GM10266 (cell line): ENCODE measurements around the gene NOL3.

Experiments
- DNase-seq: peaks from one replicate; pipeline ENCODE4 v3.0.0; 2012; ENCODE audit errors: extremely low spot score
- TF ChIP-seq, protein P1 (sequence below): IDR thresholded peaks from 2 replicates; pipeline ENCODE4 v1.5.1; 2012; ENCODE audit warnings: mild to moderate bottlenecking, low read depth; ENCODE audit not compliant: control insufficient read depth, insufficient read depth; ENCODE audit errors: missing control alignments

Gene NOL3

DNA sequence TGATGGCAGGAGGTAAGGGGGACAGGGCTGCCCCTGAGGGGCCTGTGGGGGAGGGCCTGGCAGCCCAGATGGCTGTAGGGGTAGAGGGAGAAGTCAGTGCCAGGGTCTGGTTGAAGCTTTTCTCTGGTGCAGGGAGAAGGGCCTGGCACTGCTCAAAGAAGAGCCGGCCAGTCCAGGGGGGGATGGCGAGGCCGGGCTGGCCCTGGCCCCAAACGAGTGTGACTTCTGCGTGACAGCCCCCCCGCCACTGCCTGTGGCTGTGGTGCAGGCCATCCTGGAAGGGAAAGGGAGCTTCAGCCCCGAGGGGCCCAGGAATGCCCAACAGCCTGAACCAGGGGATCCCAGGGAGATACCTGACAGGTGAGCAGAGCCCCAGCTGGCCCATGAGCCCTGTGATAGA lies 2.8 kb upstream of the NOL3 start:
- no peak for DNase-seq
- TF ChIP-seq, protein P1, sequence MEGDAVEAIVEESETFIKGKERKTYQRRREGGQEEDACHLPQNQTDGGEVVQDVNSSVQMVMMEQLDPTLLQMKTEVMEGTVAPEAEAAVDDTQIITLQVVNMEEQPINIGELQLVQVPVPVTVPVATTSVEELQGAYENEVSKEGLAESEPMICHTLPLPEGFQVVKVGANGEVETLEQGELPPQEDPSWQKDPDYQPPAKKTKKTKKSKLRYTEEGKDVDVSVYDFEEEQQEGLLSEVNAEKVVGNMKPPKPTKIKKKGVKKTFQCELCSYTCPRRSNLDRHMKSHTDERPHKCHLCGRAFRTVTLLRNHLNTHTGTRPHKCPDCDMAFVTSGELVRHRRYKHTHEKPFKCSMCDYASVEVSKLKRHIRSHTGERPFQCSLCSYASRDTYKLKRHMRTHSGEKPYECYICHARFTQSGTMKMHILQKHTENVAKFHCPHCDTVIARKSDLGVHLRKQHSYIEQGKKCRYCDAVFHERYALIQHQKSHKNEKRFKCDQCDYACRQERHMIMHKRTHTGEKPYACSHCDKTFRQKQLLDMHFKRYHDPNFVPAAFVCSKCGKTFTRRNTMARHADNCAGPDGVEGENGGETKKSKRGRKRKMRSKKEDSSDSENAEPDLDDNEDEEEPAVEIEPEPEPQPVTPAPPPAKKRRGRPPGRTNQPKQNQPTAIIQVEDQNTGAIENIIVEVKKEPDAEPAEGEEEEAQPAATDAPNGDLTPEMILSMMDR: no peak

DNA sequence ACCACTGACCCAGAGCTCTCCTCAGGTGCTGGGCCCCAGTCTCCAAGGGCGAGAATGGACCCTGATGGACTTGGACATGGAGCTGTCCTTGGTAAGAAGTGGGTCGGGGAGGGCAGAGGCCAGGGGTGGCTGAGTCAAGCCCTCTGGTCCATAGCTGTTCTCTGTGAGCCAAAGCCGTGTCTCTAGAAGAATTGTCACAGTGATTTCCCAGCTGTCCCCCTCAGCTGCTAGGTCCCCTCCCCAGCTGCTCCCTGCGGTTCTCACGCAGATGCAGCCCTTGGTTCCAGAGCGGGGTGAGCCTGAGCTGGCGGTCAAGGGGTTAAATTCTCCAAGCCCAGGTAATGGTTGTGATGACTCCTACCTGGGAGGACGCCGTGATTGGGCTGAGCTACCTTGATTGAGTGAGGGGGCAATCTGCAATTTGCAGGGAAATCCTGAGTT lies 1.3 kb upstream of the NOL3 start:
- no peak for DNase-seq
- TF ChIP-seq, protein P1: no peak

DNA sequence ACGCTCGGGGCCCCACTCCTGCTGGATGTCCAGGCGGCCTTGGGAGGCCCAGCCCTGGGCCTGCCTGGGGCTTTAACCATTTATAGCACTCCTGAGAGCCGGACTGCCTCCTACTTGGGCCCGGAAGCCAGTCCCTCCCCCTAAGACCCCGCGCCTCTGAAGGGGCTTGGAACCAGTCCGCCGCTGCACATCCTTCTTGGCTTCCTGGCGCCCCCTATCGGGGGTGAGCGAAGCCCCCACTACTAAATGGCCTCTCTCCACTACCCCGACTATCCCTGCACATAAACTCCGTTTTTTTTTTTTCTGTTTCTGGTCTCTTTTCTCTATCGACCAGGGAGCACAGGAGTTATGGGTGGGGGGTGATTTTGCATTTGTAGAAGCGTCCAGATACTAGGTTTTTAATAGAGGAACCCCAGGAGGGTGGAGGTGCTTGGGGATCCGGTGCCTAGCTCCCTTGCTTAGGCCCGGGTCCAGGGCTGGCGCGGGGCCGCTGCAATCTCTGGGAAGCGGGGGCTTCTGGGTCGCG lies 633 bp upstream of the NOL3 start:
- TF ChIP-seq, protein P1: peak; percentile 61
- no peak for DNase-seq

DNA sequence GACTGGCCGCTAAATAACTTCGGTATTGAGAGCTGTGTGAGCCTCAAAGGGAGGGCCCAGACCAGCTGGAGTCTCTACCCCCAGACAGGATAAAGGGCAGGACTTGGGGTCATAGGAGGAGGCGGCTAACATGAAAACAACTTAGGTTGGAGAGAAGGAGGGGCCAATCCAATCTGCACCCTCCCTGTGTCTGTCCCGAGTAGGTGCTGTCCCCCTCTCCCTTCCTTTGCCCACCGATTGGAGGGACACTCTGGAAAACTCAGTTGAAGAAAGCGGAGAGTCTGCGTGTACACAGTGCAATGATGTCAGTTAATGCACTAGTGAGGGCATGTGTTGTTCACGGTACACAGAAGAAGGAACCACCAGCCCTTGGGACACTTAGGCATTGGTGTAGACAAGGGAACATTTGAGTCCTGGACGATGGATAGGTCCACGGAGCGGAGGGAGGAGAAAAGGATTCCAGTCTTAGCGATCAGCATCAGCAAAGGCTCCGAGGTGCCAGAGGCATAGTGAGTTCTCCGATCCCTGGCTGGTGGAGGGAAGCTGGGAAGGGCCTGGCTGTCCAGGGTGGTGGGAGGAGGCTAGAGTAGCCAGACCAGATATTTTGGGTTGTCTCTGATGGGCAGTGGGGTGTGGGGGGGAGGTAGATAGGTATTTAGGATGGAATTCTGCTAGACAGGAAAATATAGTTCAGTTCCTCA lies 761 bp downstream of the NOL3 start:
- DNase-seq: no peak
- TF ChIP-seq, protein P1: no peak

- TF ChIP-seq, protein P1: no peak
- no peak for DNase-seq
These were observed 3.0 kb downstream of the NOL3 start for GRCh38 chr16:67173323-67173722.

DNA sequence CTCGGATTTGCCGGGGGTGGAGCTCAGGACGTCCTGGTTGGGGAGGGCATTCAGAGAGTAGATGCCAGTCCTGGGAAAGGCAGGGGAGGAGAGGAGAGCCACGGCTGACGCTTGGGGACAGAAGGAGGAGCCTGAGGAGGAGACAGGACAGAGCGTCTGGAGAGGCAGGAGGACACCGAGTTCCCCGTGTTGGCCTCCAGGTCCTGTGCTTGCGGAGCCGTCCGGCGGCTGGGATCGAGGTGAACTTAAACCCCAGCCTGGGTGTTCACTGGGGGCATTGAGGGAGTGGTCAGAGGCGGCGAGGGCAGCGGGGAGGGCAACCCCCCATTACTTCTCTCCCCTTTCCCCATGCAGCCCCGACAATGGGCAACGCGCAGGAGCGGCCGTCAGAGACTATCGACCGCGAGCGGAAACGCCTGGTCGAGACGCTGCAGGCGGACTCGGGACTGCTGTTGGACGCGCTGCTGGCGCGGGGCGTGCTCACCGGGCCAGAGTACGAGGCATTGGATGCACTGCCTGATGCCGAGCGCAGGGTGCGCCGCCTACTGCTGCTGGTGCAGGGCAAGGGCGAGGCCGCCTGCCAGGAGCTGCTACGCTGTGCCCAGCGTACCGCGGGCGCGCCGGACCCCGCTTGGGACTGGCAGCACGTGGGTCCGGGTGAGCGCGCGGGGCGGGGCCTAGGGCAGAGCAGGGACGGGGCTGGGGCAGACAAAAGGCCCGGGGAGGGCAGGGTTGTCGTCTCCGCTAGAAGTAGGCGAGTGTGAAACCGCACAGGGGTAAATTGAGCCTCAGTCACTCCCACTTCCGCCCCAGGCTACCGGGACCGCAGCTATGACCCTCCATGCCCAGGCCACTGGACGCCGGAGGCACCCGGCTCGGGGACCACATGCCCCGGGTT lies 3.7 kb downstream of the NOL3 start:
- DNase-seq: peak; percentile 79
- TF ChIP-seq, protein P1: peak; percentile 29
